PC-3 (cell line): ENCODE measurements around the gene DNAL4. TPM values are rescaled to one million over a fixed set of nuclear protein-coding genes. Genes with fewer than 3 reads are reported as not detected.

ENCODE experiments used
- ATAC-seq: fragments of 200-7000 bp; cut with Tn5 transposase; 2 replicates; pipeline ENCODE4 v1.9.1; 2020; ENCODE audit warnings: mild to moderate bottlenecking, moderate library complexity
- BruUV-seq: library from RNA; stranded (reverse); fragments of 400-500 nt; replicated peaks from 2 replicates; lab custom pipeline; 2021; lab: Mats Ljungman, UMichigan
- CTCF ChIA-PET: fragments of 300-600 bp; sonication (Branson Sonifier 250); formaldehyde crosslinking; loops from one replicate; lab custom pipeline; 2022; ENCODE audit warnings: antibody characterized with exemption; lab: Charles Lee
- POLR2A ChIA-PET: fragments of 300-600 bp; sonication (Branson Sonifier 250); formaldehyde crosslinking; loops from one replicate; lab custom pipeline; 2022; ENCODE audit warnings: antibody characterized with exemption; ENCODE audit not compliant: unreplicated experiment; lab: Charles Lee
- DNase-seq: peaks from one replicate; pipeline ENCODE4 v3.0.0-alpha.2; 2015
- H2AFZ ChIP-seq: fragments of 300-600 bp; sonication (generic); 2 replicates; pipeline ENCODE4 v1.6.0; 2016; ENCODE audit warnings: antibody characterized with exemption, low read length
- H3F3A ChIP-seq: fragments of 300-600 bp; sonication (generic); one replicate; pipeline ENCODE4 v1.6.0; 2017; ENCODE audit warnings: antibody characterized with exemption, low read length, control low read depth, mild to moderate bottlenecking; ENCODE audit not compliant: unreplicated experiment
- H3K27ac ChIP-seq: fragments of 300-600 bp; sonication (generic); 2 replicates; pipeline ENCODE4 v1.5.1; 2016; ENCODE audit warnings: mild to moderate bottlenecking, low read length
- H3K27me3 ChIP-seq: fragments of 300-600 bp; sonication (generic); 2 replicates; pipeline ENCODE4 v1.6.1; 2016; ENCODE audit warnings: low read length, mixed read lengths
- H3K36me3 ChIP-seq: fragments of 300-600 bp; sonication (generic); 2 replicates; pipeline ENCODE4 v1.6.1; 2016; ENCODE audit warnings: low read depth, mixed run types, low read length, mixed read lengths
- H3K4me1 ChIP-seq: fragments of 300-600 bp; sonication (generic); 2 replicates; pipeline ENCODE4 v1.5.1; 2016; ENCODE audit warnings: low read length; ENCODE audit not compliant: insufficient read depth
- H3K4me2 ChIP-seq: fragments of 300-600 bp; sonication (generic); 2 replicates; pipeline ENCODE4 v1.6.0; 2016; ENCODE audit warnings: low read length
- H3K4me3 ChIP-seq: fragments of 300-600 bp; sonication (generic); 2 replicates; pipeline ENCODE4 v1.5.1; 2016; ENCODE audit warnings: mild to moderate bottlenecking, low read length, mixed read lengths
- H3K79me2 ChIP-seq: fragments of 300-600 bp; sonication (generic); 2 replicates; pipeline ENCODE4 v1.6.1; 2017; ENCODE audit warnings: low read length, mixed read lengths
- H3K9ac ChIP-seq: fragments of 300-600 bp; sonication (generic); 2 replicates; pipeline ENCODE4 v1.6.0; 2016; ENCODE audit warnings: mild to moderate bottlenecking, low read length
- H3K9me2 ChIP-seq: fragments of 300-600 bp; sonication (generic); replicated peaks from 2 replicates; pipeline ENCODE4 v1.6.1; 2016; ENCODE audit warnings: mixed run types, low read length, mixed read lengths
- H3K9me3 ChIP-seq: fragments of 300-600 bp; sonication (generic); 2 replicates; pipeline ENCODE4 v1.6.1; 2016; ENCODE audit warnings: low read length, mixed read lengths
- H4K20me1 ChIP-seq: fragments of 300-600 bp; sonication (generic); 2 replicates; pipeline ENCODE4 v1.6.1; 2016; ENCODE audit warnings: low read length, mixed read lengths
- EZH2 ChIP-seq: fragments of 300-600 bp; sonication (generic); IDR thresholded peaks from one replicate; pipeline ENCODE4 v1.6.1; 2017; ENCODE audit warnings: antibody characterized with exemption, mild to moderate bottlenecking, low read length; ENCODE audit not compliant: unreplicated experiment
- EZH2phosphoT487 ChIP-seq: fragments of 300-600 bp; sonication (generic); IDR thresholded peaks from 2 replicates; pipeline ENCODE4 v1.6.1; 2018; ENCODE audit warnings: mild to moderate bottlenecking, antibody characterized with exemption, low read length, borderline replicate concordance
- intact Hi-C: fragments of 100-400 bp; cut with micrococcal nuclease; formaldehyde crosslinking; loops from 2 replicates; pipeline ENCODE4 v1.9.0; 2023
- total RNA-seq: library from RNA; depleted of rRNA; stranded (reverse); fragments of >200 nt; gene quantifications from 2 replicates; pipeline ENCODE4 v1.2.3, GENCODE V29; 2014; rRNA removed
- TF ChIP-seq, protein P1 (sequence below): fragments of 300-600 bp; sonication (generic); conservative IDR thresholded peaks from 2 replicates; pipeline ENCODE4 v1.5.1; 2017; ENCODE audit warnings: antibody characterized with exemption, low read depth, mild to moderate bottlenecking, low read length

DNAL4 gene
- total RNA-seq, 1 experiment from 2014 or later, result 22.5 TPM

DNA sequence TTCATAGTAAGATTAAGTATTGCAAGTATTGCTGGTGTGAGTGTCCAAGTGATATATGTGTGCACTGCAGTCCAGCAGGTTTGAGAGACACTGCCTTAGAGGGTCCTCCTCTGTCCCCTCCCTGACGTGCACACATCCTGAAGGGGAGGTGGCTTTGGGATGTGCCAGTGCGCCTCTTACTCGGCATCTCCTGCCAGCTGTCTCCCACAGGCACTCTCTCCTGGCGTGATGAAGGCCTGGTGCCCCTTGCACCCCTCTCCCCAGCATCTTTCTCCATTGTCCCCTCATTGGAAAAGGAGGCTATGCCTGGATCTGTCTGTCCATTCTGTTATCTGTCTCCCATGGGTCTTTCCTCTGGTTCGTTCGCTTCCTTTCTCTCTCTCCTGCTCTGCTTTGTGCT is 64.0 kb downstream of the DNAL4 start:
- CTCF ChIA-PET, result no interaction called here
- Histone ChIP-seq H2AFZ (no peak overlapping the region), H3K79me2 (no peaks in the 10 kb centered on the region), H3K36me3 (peaks cover 14% of the 10 kb centered on the region), H3K9me2 (no peaks in the 10 kb centered on the region), H3K9ac (no peak overlapping the region), H3K9me3 (no peaks in the 10 kb centered on the region), H3K4me2 (no peak overlapping the region), H3K4me1 (no peaks in the 10 kb centered on the region), H3F3A (no peaks in the 10 kb centered on the region), H3K27ac (no peak overlapping the region), H4K20me1 (no peaks in the 10 kb centered on the region), H3K4me3 (no peak overlapping the region), H3K27me3 (no peaks in the 10 kb centered on the region)
- no peak for TF ChIP-seq EZH2phosphoT487
- no peak for TF ChIP-seq EZH2
- TF ChIP-seq, protein P1, sequence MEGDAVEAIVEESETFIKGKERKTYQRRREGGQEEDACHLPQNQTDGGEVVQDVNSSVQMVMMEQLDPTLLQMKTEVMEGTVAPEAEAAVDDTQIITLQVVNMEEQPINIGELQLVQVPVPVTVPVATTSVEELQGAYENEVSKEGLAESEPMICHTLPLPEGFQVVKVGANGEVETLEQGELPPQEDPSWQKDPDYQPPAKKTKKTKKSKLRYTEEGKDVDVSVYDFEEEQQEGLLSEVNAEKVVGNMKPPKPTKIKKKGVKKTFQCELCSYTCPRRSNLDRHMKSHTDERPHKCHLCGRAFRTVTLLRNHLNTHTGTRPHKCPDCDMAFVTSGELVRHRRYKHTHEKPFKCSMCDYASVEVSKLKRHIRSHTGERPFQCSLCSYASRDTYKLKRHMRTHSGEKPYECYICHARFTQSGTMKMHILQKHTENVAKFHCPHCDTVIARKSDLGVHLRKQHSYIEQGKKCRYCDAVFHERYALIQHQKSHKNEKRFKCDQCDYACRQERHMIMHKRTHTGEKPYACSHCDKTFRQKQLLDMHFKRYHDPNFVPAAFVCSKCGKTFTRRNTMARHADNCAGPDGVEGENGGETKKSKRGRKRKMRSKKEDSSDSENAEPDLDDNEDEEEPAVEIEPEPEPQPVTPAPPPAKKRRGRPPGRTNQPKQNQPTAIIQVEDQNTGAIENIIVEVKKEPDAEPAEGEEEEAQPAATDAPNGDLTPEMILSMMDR, result no peak
- POLR2A ChIA-PET, result no interaction called here
- BruUV-seq, result no TSS peak
- DNase-seq (no peak), ATAC-seq (no peak)
- intact Hi-C loops, result no loop called here

DNA sequence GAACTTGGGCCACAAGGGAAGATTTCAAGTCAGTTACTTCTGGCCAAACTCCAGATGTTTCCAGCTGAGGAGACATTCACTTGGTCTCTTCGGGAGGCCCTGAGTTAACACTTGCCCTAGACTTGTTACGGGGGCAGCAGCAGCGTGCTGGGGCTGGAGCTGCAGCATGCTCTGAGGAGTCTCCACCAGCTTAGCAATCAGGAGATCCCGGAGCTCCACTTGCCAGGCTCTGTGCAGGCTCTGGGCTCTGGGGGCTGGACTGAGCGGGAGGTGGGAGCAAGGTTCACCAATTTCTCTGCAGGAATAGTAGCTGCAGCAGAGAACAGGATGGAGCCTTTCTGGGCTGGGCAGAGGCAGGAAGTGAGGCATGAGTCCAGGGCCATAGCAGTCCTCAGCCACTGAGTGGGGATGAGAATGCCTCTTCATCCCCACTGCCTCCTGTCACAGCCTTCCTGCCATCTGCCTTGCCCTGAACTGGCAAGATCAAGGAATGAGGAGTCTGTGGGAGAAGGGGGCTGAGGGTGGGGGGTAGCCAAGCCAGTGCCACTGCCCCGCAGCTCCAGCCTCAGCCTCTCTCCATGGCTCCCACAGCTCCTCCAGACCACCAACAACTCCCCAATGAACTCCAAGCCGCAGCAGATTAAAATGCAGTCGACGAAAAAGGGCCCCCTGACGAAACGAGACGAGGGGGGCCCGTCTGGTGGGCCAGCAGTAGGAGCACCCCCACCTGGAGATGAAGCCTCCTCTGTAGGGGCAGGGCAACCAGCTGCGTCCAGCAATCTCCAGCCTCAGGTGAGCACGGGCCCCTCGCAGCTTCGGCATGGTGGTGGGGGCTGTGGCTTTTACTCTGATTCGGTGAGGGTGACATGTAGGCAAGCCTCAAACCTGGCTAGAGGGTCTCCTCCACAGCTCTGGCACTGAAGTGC is 64.8 kb downstream of the DNAL4 start:
- TF ChIP-seq EZH2 (no peak), EZH2phosphoT487 (no peak)
- TF ChIP-seq, protein P1, result no peak
- Histone ChIP-seq H3K36me3 (peaks cover 18% of the 10 kb centered on the region), H3K9ac (no peak overlapping the region), H3K4me1 (no peaks in the 10 kb centered on the region), H3K4me2 (no peak overlapping the region), H3K79me2 (no peaks in the 10 kb centered on the region), H3K9me2 (no peaks in the 10 kb centered on the region), H4K20me1 (no peaks in the 10 kb centered on the region), H3K27me3 (no peaks in the 10 kb centered on the region), H3K27ac (no peak overlapping the region), H3F3A (no peaks in the 10 kb centered on the region), H3K4me3 (no peak overlapping the region), H2AFZ (no peak overlapping the region), H3K9me3 (no peaks in the 10 kb centered on the region)
- no peak for DNase-seq
- intact Hi-C loops, result no loop called here
- ChIA-PET POLR2A (no interaction called here), CTCF (no interaction called here)
- ATAC-seq, result peak; percentile 18; the same call in 1 of the 2 replicates
- no TSS peak for BruUV-seq

Other genes starting within 250 kb of the DNAL4 start
- gene DMC1, start 224.0 kb downstream of the DNAL4 start, total RNA-seq, result not detected in 2 replicates
- gene FAM227A, start 137.8 kb downstream of the DNAL4 start, total RNA-seq, result 1.2 and 2.2 TPM in 2 replicates
- 12.9 and 14.3 TPM in 2 replicates for gene CBY1, start 137.5 kb downstream of the DNAL4 start, total RNA-seq
- gene TOMM22, start 112.2 kb downstream of the DNAL4 start, total RNA-seq, result 68.7 and 82.3 TPM in 2 replicates
- 37.5 and 40.3 TPM in 2 replicates for gene JOSD1, start 93.2 kb downstream of the DNAL4 start, total RNA-seq
- 28.2 and 29.6 TPM in 2 replicates for gene GTPBP1, start 88.2 kb downstream of the DNAL4 start, total RNA-seq
- gene SUN2, start 38.1 kb downstream of the DNAL4 start, total RNA-seq, result 54.0 and 55.5 TPM in 2 replicates
- gene NPTXR, start 49.9 kb upstream of the DNAL4 start, total RNA-seq, result 2.8 and 3.5 TPM in 2 replicates
- gene CBX6, start 78.1 kb upstream of the DNAL4 start, total RNA-seq, result 37.5 and 50.1 TPM in 2 replicates
- not detected in 2 replicates for gene APOBEC3A, start 163.5 kb upstream of the DNAL4 start, total RNA-seq
- gene APOBEC3B, start 188.2 kb upstream of the DNAL4 start, total RNA-seq, result 11.3 TPM in 2 replicates
- gene APOBEC3C, start 220.1 kb upstream of the DNAL4 start, total RNA-seq, result 35.5 and 37.8 TPM in 2 replicates
- 0.33 TPM in 1 of 2 replicates, not detected in the other for gene APOBEC3D, start 227.0 kb upstream of the DNAL4 start, total RNA-seq
- not detected in 2 replicates for gene APOBEC3F, start 246.7 kb upstream of the DNAL4 start, total RNA-seq